GM19372 (cell line): ENCODE measurements around the gene GARIN5B.
"Not testable (repeated sequence)": the region's sequence is repeated elsewhere in the genome, so short reads cannot be mapped to it uniquely, and the experiment has no call there.

Experiments used
- ATAC-seq: cut with Tn5 transposase; IDR thresholded peaks from one replicate; pipeline ENCODE4 v1.9.1; 2021; ENCODE audit warnings: mild to moderate bottlenecking, low read depth, moderate library complexity; ENCODE audit not compliant: unreplicated experiment

Gene GARIN5B

DNA sequence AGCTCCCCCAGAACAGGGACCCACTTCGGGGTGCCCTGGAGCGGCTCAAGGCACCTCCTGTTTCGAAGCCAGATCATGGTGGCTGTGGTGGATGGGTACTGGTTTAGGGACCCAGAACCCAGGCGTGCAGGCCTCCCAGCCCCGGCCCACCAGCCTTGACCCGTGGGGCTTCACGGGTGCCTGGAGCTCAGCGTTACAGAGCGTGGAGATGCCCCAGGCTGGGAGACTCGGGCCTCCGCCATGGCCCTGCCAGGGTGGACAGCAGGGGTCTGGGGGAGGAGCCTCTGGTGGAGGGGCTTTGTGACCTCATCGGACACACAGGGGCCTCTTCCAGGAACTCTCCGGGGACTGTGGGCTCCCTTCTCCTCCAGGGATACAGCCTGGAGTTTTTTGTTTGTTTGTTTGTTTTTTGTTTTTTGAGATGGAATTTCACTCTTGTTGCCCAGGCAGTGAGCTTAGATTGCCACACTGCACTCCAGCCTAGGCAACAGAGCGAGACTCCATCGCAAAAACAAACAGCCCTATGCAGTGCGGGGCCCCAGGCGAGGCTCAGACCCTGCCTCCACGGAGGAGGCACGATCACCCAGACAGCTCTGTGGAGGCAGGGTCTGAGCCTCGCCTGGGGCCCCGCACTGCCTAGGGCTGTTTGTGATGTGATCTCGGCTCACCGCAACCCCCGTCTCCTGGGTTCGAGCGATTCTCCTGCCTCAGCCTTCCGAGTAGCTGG lies at the start of gene GARIN5B:
GARIN5B (minus strand) TSS at position 271 of the 727 bp plus-strand sequence; CDS start at position 77, 194 bp downstream.
- no peak for ATAC-seq

DNA sequence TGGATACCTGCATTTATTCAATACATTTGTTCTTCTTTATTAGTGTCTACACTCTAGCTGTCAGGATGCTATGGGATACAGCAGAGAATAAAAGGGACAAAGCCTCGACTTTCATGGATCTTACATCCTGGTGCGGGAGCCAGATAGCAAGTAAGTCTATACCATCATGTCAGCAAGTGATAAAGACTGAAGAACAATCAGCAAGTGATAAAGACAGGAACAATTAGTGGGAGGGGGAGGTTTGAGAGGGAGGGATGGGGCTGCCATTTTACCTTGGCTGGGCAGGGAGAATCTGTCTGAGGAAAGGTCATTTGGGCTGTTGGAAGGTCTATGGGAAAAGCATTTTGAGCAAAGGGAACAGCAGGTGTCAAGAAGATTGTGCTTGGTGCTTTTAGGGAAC lies 47.1 kb upstream of the GARIN5B start:
- no peak for ATAC-seq

DNA sequence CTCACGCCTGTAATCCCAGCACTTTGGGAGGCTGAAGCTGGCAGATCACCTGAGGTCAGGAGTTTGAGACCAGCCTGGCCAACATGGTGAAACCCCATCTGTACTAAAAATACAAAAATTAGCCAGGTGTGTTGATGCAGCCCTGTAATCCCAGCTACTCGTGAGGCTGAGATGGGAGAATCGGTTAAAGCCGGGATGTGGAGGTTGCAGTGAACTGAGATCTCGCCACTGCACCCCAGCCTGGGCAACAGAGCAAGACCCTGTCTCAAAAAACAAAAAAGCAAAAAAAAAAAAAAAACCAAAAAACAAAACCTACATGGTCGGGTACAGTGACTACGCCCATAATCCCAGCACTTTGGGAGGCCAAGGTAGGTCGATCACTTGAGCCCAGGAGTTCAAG lies 46.1 kb upstream of the GARIN5B start:
- not testable (repeated sequence) for ATAC-seq

DNA sequence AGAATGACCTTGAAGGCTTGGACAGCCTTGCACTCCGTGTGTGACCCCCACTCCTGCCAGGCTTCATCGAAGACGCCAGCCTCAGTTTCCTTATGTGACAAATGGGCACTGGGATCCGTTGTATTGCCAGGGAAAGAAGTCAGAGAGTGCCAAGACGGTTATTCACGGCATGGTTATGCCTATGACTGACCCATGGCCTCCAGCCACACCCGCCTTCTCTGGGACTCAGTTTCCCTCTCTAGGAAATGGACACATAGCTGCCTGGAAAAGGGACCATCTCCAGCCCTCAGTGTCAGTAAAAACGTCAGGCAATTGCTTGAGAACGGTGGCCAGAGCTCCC lies 45.4 kb upstream of the GARIN5B start:
- ATAC-seq = no peak

DNA sequence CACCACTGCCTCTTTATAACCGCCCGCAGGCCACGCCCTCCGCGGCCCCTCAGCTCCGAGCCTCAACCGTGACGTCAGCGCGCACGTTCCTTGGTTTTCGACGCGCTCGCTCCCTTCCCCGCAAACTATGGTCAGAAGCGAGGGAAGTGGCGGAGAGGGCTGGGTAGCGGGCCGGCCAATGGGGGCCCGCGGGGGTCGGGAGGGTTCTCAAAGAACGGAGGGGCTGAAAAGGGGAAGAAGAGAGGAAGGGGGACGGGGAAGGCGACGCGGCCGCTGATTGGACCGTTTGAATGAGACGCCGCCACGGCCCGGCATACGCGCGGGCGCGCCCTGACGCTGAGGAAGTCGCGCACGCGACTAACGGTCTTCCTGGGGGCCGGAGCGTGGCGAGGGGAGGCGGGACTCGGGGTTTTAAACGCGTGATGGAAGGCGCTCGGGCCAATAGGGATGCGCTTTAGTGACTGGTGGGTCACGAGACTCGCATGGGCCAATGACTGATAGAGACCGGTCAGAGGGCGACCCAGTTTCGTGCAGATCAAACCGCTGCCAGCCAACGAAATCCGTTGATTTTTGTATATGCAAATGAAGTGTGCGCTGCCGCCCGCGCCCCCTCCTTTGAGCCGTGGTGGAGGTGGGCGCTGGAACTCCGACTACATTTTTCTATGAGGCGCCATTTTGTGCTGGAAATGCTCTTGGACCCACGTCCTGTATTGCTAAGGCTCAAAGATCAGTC lies 44.9 kb upstream of the GARIN5B start:
- ATAC-seq = peak; percentile 72

DNA sequence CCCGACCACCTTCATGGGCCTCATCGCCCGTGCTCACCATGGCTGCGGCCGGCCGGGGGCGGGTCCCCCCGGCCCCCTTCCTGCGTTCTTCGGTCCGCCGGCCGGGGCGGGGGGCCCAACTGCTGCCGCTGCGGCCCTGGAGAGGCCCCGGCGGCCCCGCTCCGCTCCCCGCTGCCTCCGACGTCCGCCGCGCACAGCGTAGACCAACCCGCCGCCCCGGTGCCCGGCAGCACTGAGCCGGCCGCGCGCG lies 44.4 kb upstream of the GARIN5B start, which contains the start of gene UBE2S:
UBE2S (minus strand) TSS at position 239 of the 250 bp plus-strand sequence; CDS start at position 40, 199 bp downstream.
- ATAC-seq = not testable (repeated sequence)

DNA sequence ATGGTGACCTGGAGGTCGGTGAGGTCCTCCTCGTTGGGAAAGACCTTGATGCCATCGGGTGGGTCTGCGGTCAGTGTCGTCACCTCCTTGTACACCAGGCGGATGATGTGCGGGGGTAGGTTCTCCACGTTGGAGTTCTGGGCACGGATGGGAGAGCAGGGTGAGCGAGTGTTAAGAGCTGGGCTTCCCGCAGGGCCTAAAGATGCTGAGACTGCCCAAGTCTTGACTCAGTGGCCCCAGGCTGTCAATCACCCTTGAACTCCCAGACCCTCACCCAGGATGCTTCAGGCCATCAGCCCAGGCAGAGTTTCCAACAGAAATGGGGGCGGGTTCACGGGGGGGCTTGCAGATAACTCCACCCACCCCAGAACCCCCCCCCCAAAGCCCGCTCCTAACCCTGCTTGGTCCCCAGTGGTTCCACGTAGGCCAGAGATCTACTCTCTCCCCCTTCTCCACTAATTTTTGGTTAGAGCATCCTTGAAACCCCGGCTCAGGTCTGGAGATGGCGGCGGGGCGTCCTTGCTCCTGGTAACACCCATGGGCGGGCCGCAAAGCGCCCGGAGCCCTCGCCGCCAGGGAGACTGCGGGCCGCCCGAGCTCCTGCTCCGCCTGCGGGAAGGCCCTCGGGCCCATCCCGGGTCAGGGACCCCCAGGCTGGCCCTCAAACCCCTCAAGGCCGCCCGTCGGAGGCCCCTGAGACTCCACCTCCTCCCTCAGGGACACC lies 43.9 kb upstream of the GARIN5B start:
- no peak for ATAC-seq

DNA sequence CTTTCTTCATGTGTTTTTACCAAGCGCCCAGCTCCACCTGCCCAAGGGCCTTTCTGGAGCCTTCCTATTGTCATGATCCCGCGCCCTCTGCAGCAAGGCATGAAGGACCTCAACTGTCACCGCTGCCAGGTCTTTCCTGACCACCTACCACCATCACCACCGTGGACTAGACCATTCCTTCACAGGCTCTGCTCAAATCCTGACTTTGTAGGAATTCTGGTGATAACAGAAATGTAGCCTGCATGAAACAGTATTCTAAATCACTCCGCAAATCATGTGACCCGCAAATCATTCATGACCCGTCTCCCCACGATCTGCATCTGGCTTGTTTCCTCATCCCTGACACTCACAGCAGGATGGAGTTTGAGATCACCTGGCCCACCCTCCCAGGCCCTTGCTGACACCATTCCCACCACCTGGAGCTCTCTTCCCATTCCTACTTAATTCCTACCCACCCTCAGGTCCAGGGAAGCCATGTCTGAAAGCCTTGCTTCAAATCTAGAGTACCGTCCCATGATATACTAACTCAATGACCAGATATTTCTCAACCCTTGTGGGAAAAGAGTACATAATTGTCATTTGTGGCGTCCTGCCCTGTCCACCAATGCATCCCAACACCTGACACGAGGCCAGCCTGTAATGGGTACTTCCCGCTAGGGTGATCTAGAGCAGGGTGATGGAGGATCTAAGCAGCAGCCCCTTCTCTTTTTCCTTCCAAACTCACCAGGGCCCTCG lies 43.2 kb upstream of the GARIN5B start:
- no peak for ATAC-seq

DNA sequence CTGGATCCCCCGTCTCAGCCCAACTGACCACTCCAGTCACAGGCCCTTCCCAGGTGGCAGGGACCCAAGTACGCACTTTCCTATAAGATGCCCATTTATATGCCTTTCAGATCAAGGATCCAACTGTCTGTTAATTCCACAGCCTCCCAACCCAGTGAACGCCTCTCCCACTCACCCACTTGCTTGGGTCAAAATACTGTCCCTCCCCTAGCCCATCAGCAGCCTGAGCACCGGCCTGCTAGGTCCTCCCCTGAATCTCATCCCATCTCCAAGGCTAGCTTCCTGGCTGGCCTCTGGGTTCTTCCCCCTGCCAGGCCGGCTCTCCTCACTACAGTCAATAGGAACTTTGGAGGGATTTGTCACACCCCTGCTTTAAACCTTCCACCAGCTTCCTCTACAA lies 42.6 kb upstream of the GARIN5B start:
- ATAC-seq = no peak

DNA sequence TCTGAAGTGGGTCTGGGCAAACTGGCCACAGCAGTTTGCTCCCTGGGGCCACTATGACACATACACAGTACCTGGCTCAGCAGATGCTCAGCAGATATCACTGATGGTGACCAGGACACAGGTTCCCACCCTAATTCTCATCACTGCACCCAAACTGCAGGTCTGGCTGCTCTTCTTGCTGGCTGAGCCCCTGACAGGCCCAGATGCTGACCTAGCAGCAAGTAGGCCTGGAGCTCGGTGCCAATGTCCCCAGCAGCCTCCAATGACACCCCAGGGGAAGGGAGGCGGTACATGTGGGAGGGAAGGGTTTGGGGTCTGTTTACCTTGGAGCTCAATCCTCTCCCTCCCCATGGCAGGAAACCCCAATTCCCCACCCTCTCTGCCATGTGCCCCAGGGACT lies 39.4 kb upstream of the GARIN5B start:
- no peak for ATAC-seq

DNA sequence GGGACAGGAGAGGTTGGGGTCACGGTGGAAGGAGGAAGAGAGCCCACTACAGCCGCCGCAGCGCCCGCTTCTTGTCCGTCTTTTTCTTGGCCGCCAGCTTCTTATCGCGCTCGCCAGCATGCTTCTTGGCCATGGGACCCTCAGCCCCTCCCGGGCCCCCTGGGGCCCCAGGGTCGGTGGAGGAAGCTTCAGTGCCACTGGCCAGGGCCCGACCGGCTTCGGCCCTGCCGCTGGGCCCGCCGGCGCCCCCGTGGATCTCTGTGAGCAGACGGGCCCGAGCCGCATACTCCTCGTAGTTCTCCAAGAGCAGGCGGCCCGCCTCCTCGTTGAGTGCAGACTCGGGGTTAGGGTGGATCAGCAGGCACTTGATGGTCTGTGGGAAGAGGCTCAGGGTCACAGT lies 38.3 kb upstream of the GARIN5B start:
- ATAC-seq = not testable (repeated sequence)

DNA sequence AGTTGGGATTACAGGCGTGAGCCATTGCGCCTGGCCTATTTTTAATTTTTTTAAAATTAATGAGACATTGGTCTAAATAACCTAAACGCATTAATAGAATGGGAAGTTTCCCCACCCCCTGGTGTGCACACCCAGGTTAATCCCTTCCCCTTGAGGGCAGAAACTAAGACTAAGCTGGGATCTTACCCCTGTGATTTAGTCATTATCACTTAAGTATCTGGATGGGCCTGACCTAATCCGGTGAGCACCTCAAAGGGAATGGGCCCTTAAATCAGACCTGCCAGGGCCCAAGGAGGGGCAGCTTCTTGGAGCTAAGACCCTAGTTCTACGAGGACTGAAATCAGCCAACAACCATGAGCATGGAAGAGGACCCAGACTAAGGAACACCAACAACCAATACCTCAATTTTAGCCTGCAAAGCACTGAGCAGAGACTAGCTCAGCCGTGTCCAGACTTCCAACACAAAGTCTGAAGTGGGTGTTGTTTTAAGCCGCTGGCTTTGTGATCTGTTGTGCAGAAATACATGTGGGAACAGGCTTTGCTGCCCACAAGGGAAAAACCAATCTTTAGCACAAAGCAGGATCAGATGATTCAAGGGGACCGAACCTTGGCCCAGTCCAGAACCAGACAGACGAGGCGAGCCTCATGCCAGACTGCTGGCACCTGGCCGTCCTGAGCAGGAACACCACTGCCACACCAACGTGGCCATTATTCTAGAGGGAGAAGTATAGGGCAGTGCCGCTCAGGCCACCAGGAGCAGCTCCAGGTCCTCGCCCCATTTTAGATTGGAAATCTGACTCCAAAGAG lies 37.4 kb upstream of the GARIN5B start:
- ATAC-seq = no peak

DNA sequence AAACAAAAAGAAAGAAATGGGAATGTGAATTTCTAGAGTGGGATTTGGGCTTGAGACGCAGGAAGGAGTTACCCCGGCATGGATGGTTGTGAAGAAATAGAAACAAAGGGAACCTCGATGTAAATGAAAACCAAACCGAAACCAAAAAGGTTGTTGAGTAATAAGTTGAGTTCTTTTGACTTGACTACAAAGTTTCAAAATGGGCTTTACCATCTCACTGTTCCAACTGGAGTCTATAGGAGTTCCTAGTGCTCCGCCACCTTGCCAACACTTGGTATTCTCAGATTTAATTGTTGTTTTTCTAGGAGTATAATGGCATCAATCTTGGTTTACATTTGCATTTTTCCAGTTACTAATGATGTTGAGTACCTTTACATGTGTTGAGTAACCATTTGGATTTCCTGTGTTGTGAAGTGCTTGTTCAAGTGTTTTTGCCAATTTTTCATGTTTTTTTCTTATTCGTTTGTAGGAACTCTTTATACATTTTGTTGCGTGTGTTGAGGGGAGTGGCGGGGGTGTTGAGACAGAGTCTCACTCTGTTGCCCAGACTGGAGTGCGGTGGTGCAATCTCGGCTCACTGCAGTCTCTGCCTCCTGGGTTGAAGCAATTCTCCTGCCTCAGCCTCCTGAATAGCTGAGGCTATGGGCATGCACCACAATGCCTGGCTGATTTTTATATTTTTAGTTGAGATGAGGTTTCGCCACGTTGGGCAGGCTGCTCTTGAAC lies 35.3 kb upstream of the GARIN5B start:
- no peak for ATAC-seq

DNA sequence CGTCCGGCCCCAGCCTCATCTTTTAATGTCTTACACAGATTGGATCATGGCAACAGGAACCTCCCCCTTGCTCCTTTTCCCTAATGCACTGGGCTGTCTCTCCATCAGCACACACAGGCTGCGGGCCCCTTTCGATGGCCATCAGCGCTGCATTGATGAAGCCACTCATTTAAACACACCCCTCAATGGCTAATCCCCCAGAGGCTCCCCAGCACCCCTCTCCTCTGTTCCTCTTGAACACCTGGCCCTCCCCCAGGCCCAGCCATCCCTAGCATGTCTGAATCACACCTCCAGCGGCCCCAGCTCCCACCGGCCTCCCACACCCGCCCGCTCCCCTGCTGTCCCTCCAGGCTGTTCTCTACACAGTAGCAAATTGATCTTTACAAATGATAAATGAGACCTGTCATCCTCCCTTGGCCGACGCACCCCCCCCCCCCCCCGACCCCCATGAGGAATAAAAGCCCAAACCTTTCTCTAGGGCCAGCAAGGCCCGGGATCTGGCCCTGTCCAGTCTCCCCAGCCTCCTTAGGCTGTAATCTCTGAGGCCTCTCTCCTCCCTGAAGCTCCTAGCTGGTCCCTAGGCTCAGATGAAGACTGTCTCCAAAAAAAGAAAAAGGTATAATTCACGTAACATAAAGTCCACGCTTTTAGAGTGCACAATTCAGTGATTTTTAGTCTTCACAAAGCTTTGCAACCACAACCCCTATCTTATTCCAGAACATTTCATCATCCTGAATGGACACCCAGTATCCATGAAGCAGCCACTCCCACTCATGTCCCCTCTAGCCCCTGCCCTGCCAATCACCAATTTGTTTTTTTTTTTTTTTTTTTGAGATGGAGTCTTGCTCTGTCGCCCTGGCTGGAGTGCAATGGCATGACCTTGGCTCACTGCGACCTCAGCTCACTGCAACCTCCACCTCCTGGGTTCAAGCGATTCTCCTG lies 30.0 kb upstream of the GARIN5B start:
- ATAC-seq = no peak

DNA sequence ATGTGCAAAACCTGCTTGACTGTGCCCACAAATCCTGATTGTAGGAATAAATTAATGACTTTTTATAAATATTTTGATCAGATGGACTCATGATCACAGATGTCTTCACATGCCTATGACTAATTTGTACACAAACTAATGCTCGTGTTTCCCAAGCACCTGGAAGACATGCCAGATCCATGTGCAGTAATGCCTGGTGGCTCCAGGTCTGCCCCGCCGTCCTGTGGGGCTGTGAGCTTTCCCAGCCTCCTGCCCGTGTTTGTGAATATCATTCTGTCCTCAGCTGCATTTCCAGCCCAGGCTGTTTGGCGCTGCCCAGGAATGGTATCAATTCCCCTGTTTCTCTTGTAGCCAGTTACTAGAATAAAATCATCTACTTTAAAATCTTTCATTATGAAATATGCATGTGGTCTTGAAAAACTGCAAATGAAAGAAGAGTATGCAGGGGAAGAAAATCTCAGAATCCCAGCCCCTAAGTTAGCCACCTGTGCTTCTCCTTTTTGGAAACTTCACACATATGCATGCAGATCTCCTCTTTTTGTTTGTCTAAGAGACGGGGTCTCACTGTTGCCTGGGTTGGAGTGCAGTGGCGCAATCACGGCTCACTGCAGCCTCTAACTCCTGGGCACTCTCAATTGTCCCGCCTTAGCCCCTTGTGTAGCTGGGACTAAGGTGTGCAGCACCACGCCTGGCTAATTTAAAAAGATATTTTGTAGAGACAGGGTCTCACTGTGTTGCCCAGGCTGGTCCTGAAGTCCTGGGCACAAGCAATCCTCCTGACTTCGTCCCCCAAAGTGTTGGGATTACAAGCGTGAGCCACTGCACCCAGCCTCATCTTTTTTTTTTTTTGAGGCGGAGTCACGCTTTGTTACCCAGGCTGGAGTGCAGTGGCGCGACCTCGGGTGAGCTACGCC lies 28.9 kb upstream of the GARIN5B start:
- ATAC-seq = no peak

DNA sequence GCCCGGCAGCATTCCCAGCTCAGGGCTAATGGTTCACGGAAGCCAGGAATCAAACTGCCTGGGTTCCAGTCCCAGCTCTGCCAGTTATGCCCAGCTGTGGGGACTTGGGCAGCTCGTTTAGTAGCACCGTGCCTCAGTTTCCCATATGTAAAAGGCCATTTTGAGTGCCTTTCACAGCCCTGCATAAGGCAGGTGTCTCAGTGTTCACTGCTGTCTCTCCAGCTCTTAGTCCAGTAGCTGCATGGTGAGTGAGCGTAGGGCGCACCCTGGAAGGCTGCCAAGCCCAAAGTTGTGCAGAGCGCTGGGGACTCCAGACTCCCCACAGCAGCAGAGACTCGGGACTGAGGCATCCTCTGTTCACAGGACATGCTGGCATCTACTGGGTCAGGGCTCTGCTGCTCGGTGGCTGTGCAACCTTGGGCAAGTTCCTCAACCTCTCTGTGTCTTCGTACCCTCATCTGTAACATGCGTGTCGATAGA lies 28.2 kb upstream of the GARIN5B start:
- ATAC-seq = no peak

DNA sequence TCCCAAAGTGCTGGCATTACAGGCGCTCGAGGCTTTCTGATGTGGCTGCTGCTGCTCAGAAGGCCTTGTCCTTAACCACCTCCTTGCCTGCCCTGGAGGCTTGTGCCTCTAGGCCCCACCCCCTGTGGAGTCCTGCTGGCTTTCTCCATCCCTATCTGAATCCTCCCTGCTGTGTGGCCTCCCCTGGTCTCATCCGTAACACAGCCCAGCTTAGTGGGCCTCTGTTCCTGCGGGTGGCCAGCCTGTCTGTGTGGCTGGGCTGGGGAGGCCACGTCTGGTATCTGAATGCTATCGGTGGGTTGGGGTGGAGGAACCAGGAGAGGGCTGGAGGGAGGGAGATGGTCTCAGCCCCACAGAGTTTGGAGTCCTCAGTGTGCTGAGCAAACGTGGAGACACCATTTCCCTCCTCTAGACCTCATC lies 27.4 kb upstream of the GARIN5B start:
- no peak for ATAC-seq
